IMR-90 (cell line): ENCODE measurements around the gene PMM1. TPM values are rescaled to one million over a fixed set of nuclear protein-coding genes. Genes with fewer than 3 reads are reported as not detected.

Experiments
- ATAC-seq: fragments of 200-7000 bp; cut with Tn5 transposase; 2 replicates; pipeline ENCODE4 v1.9.1; 2020; ENCODE audit warnings: low read depth, mild to moderate bottlenecking, moderate library complexity
- BruUV-seq: library from RNA; stranded (reverse); fragments of 400-500 nt; replicated peaks from 2 replicates; lab custom pipeline; 2021; lab: Mats Ljungman, UMichigan
- CTCF ChIA-PET: fragments of 300-600 bp; formaldehyde crosslinking; extraction: SDS; loops from one replicate; lab custom pipeline; 2021; ENCODE audit warnings: antibody characterized with exemption; lab: Yijun Ruan, JAX
- POLR2A ChIA-PET: fragments of 300-600 bp; sonication (Branson Sonifier 250); formaldehyde crosslinking; loops from one replicate; lab custom pipeline; 2022; ENCODE audit warnings: antibody characterized with exemption; ENCODE audit not compliant: unreplicated experiment; lab: Charles Lee
- DNase-seq: peaks from one replicate; pipeline ENCODE4 v3.0.0; 2013
- H2AFZ ChIP-seq: replicated peaks from 2 replicates; pipeline ENCODE3; 2013; ENCODE audit warnings: low read length, mild to moderate bottlenecking; ENCODE audit not compliant: poor library complexity
- H2AK5ac ChIP-seq: 2 replicates; pipeline ENCODE4 v1.6.1; 2013; ENCODE audit warnings: low read depth, low read length, inconsistent platforms
- H2AK9ac ChIP-seq: replicated peaks from 2 replicates; pipeline ENCODE3; 2013; ENCODE audit warnings: mild to moderate bottlenecking, low read depth, low read length, moderate library complexity; ENCODE audit not compliant: poor library complexity
- H2BK120ac ChIP-seq: 2 replicates; pipeline ENCODE4 v1.6.1; 2013; ENCODE audit warnings: low read depth, low read length, inconsistent platforms
- H2BK15ac ChIP-seq: 3 replicates; pipeline ENCODE4 v1.6.1; 2013; ENCODE audit warnings: low read depth, low read length, inconsistent platforms
- H2BK20ac ChIP-seq: 2 replicates; pipeline ENCODE4 v1.6.1; 2013; ENCODE audit warnings: low read depth, mild to moderate bottlenecking, inconsistent platforms, low read length, moderate library complexity
- H2BK5ac ChIP-seq: 2 replicates; pipeline ENCODE4 v1.6.1; 2013; ENCODE audit warnings: mild to moderate bottlenecking, low read depth, low read length, inconsistent platforms; ENCODE audit not compliant: poor library complexity, severe bottlenecking
- H3K14ac ChIP-seq: replicated peaks from 2 replicates; pipeline ENCODE4 v1.6.1; 2013; ENCODE audit warnings: low read depth, low read length, inconsistent platforms
- H3K18ac ChIP-seq: 2 replicates; pipeline ENCODE4 v1.6.1; 2013; ENCODE audit warnings: low read depth, low read length, control low read depth
- H3K23ac ChIP-seq: 2 replicates; pipeline ENCODE4 v1.6.1; 2013; ENCODE audit warnings: low read depth, low read length, inconsistent platforms
- H3K27ac ChIP-seq: 2 replicates; pipeline ENCODE4 v1.5.1; 2013; ENCODE audit warnings: mild to moderate bottlenecking, control low read depth, low read length; ENCODE audit not compliant: insufficient read depth
- H3K27me3 ChIP-seq: 2 replicates; pipeline ENCODE4 v1.6.1; 2013; ENCODE audit warnings: low read length; ENCODE audit not compliant: control insufficient read depth, insufficient read depth
- H3K36me3 ChIP-seq: 2 replicates; pipeline ENCODE4 v1.6.1; 2013; ENCODE audit warnings: low read length, mixed read lengths; ENCODE audit not compliant: control insufficient read depth, insufficient read depth
- H3K4ac ChIP-seq: 2 replicates; pipeline ENCODE4 v1.6.1; 2013; ENCODE audit warnings: low read depth, low read length, inconsistent platforms
- H3K4me1 ChIP-seq: 2 replicates; pipeline ENCODE4 v1.6.1; 2013; ENCODE audit warnings: low read length, mixed read lengths; ENCODE audit not compliant: control insufficient read depth, insufficient read depth
- H3K4me2 ChIP-seq: 2 replicates; pipeline ENCODE4 v1.6.1; 2013; ENCODE audit warnings: low read depth, mild to moderate bottlenecking, control low read depth, low read length, moderate library complexity
- H3K4me3 ChIP-seq: 2 replicates; pipeline ENCODE4 v1.5.1; 2013; ENCODE audit warnings: low read depth, mild to moderate bottlenecking, control low read depth, low read length, moderate library complexity; ENCODE audit not compliant: insufficient read depth
- H3K56ac ChIP-seq: 2 replicates; pipeline ENCODE4 v1.6.1; 2013; ENCODE audit warnings: low read length, inconsistent platforms; ENCODE audit not compliant: insufficient read depth; ENCODE audit errors: extremely low read depth
- H3K79me1 ChIP-seq, 2 experiments: 2 replicates each; pipeline ENCODE4 v1.6.1; 2013; ENCODE audit warnings: low read length in 2 of 2, inconsistent platforms in 1 of 2, low read depth in 1 of 2
- H3K9ac ChIP-seq: 2 replicates; pipeline ENCODE4 v1.6.1; 2013; ENCODE audit warnings: low read depth, low read length, control low read depth
- H3K9me1 ChIP-seq: 2 replicates; pipeline ENCODE4 v1.6.1; 2013; ENCODE audit warnings: low read length, inconsistent platforms; ENCODE audit not compliant: insufficient read depth
- H3K9me3 ChIP-seq: 2 replicates; pipeline ENCODE4 v1.6.1; 2013; ENCODE audit warnings: low read length; ENCODE audit not compliant: control insufficient read depth, insufficient read depth
- H4K20me1 ChIP-seq: 2 replicates; pipeline ENCODE4 v1.6.1; 2013; ENCODE audit warnings: low read length, inconsistent platforms; ENCODE audit not compliant: insufficient read depth
- H4K5ac ChIP-seq: 2 replicates; pipeline ENCODE4 v1.6.1; 2013; ENCODE audit warnings: mild to moderate bottlenecking, low read depth, low read length, control low read depth
- H4K8ac ChIP-seq, 2 experiments: 2 replicates each; pipeline ENCODE4 v1.6.1; 2013; ENCODE audit warnings: low read depth in 2 of 2, low read length in 2 of 2, control low read depth in 1 of 2, inconsistent platforms in 1 of 2
- H4K91ac ChIP-seq: 2 replicates; pipeline ENCODE4 v1.6.1; 2013; ENCODE audit warnings: low read depth, low read length, inconsistent platforms; ENCODE audit not compliant: insufficient read depth
- BHLHE40 ChIP-seq: fragments of 150-350 bp; IDR thresholded peaks from 2 replicates; pipeline ENCODE4 v1.6.1; 2016; ENCODE audit warnings: mild to moderate bottlenecking, low read depth, low read length
- CEBPB ChIP-seq: IDR thresholded peaks from 2 replicates; pipeline ENCODE4 v1.6.1; 2012; ENCODE audit warnings: low read depth, low read length, improper control_type of control experiment
- CHD1 ChIP-seq: IDR thresholded peaks from 2 replicates; pipeline ENCODE4 v1.6.1; 2012; ENCODE audit warnings: low read depth, low read length, improper control_type of control experiment
- CTCF ChIP-seq: conservative IDR thresholded peaks from 2 replicates; pipeline ENCODE4 v1.5.1; 2012; ENCODE audit warnings: mild to moderate bottlenecking, low read depth, low read length, improper control_type of control experiment
- NFE2L2 ChIP-seq: fragments of 150-350 bp; IDR thresholded peaks from 2 replicates; pipeline ENCODE4 v1.6.1; 2016; ENCODE audit warnings: low read depth, mild to moderate bottlenecking, low read length
- RFX5 ChIP-seq: IDR thresholded peaks from 2 replicates; pipeline ENCODE4 v1.8.0; 2012; ENCODE audit warnings: low read depth, mild to moderate bottlenecking, low read length, moderate library complexity
- SMC3 ChIP-seq: fragments of 150-350 bp; IDR thresholded peaks from 2 replicates; pipeline ENCODE4 v1.6.1; 2016; ENCODE audit warnings: low read depth, mild to moderate bottlenecking, antibody characterized with exemption, low read length, moderate library complexity
- WGBS, 2 experiments: methylation state at CpG; one replicate each; pipeline versions ENCODE4 v1.1.5 to v1.1.7; 2013; ENCODE audit warnings: missing lambda C conversion rate in 2 of 2; ENCODE audit not compliant: insufficient read length in 1 of 2; ENCODE audit errors: extremely low coverage in 2 of 2; 5-methylcytosine and 5-hydroxymethylcytosine counted together
- dilution Hi-C: fragments of 300-500 bp; cut with HindIII; formaldehyde crosslinking; loops from one replicate; pipeline ENCODE4 v1.14.3; 2018; ENCODE audit warnings: low sequenced_read_pairs; ENCODE audit not compliant: unreplicated experiment
- in situ Hi-C: fragments of 300-500 bp; cut with MboI; formaldehyde crosslinking; loops from 3 replicates; pipeline ENCODE4 v1.14.3; 2019; ENCODE audit warnings: low sequenced_read_pairs, inconsistent platforms, mixed read lengths
- intact Hi-C: fragments of 100-400 bp; cut with micrococcal nuclease; formaldehyde crosslinking; loops from 2 replicates; pipeline ENCODE4 v1.10.0; 2022
- polyA plus RNA-seq, 3 experiments: library from polyadenylated mRNA; depleted of rRNA; stranded (reverse); fragments of >200 nt; gene quantifications; 2 replicates each; pipeline ENCODE4 v1.2.3, GENCODE V29; 2012; ENCODE audit warnings: low replicate concordance in 1 of 3
- total RNA-seq: library from RNA; depleted of rRNA; stranded (reverse); fragments of >200 nt; gene quantifications from 2 replicates; pipeline ENCODE4 v1.2.3, GENCODE V29; 2012
- TF ChIP-seq, protein P1 (sequence below): fragments of 150-350 bp; IDR thresholded peaks from 2 replicates; pipeline ENCODE4 v1.6.1; 2017; ENCODE audit warnings: mild to moderate bottlenecking, antibody characterized with exemption, low read length, low read depth

The PMM1 gene
- total and polyA plus RNA-seq, 2 of the 4 experiments (the other 2 are of a cell fraction): 22.8 to 92.8 TPM

- Histone ChIP-seq H3K18ac (no peak overlapping the region), H3K4ac (no peak overlapping the region), H3K14ac (no peak overlapping the region), H3K4me1 (no peaks in the 10 kb centered on the region), H2BK15ac (no peak overlapping the region), H4K20me1 (peaks cover 50% of the 10 kb centered on the region), H4K91ac (no peak overlapping the region), H3K9ac (no peak overlapping the region), H3K4me2 (no peak overlapping the region), H2BK20ac (no peak overlapping the region), H2AK9ac (peak overlapping the region; percentile 79), H3K9me1 (0 out of 2 replicates have a peak, but pooled peaks cover 2% of the 10 kb centered on the region), H2AFZ (no peak overlapping the region), H3K4me3 (no peak overlapping the region), H2AK5ac (no peak overlapping the region), H3K56ac (no peak overlapping the region), H3K36me3 (peaks cover 56% of the 10 kb centered on the region), H2BK120ac (no peak overlapping the region), H3K27me3 (no peaks in the 10 kb centered on the region), H3K27ac (no peak overlapping the region), H3K23ac (no peak overlapping the region; the same call in 1 of the 2 replicates), H2BK5ac (no peak overlapping the region), H4K5ac (no peak overlapping the region), H3K79me1 (peaks cover 17 to 57% of the 10 kb centered on the region in 2 experiments; a peak in 3 of 4 replicates), H4K8ac (no peak overlapping the region), H3K9me3 (no peaks in the 10 kb centered on the region)
- no TSS peak for BruUV-seq
- in situ Hi-C loops (no loop called here), dilution Hi-C loops (no loop called here), intact Hi-C loops (no loop called here)
- ATAC-seq (no peak), DNase-seq (no peak)
- CTCF ChIA-PET: no interaction called here
- POLR2A ChIA-PET: no interaction called here
- 98% methylated on average over 8 of the region's 17 CpGs; no CpG with 5 or more reads in 1 of the 2 experiments for WGBS, 2 experiments
- TF ChIP-seq CTCF (no peak), SMC3 (no peak), CHD1 (no peak), BHLHE40 (no peak), CEBPB (no peak), NFE2L2 (no peak), RFX5 (no peak)
- TF ChIP-seq, protein P1, sequence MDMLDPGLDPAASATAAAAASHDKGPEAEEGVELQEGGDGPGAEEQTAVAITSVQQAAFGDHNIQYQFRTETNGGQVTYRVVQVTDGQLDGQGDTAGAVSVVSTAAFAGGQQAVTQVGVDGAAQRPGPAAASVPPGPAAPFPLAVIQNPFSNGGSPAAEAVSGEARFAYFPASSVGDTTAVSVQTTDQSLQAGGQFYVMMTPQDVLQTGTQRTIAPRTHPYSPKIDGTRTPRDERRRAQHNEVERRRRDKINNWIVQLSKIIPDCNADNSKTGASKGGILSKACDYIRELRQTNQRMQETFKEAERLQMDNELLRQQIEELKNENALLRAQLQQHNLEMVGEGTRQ: no peak
These were observed 57.7 kb downstream of the PMM1 start for GRCh38 chr22:41531715-41532477.
